ENCODE results near the gene AIFM1.

AIFM1 gene

DNA sequence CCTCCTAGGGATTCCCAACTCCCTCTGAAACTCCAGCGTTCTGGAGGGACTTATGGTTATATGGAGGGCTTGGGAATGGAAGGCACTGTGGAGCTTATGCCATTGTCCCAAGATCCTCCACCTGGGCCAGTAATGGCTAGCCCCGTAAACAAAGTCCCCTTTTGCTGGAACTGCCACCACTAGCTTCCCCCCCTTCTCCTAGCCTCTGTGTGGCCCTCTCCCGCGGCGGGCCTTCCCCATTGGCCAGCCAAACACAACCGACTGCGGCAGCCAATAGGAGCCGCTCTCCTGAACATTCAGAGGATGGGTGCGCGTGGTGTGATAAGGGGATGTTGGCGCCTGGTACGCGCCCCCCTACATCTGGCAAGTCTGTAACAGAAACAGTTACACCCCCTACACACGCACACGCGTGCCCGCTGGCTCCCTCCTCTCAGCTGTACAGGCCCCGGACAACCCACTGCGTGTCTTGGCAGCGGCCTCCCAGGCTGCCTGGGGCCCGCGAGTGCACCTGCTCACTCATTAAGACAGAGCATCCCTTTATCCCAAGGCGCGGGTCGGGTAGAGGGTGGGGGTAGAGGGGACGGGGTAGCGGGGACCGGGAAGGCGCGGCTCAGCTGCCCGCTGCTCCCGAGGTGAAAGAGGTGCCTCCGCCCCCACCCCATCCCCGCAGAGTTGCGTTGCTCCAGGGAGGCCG lies 5.3 kb upstream of the AIFM1 start:
- peak; percentile 24 to 82 (median 54) for DNase-seq

DNA sequence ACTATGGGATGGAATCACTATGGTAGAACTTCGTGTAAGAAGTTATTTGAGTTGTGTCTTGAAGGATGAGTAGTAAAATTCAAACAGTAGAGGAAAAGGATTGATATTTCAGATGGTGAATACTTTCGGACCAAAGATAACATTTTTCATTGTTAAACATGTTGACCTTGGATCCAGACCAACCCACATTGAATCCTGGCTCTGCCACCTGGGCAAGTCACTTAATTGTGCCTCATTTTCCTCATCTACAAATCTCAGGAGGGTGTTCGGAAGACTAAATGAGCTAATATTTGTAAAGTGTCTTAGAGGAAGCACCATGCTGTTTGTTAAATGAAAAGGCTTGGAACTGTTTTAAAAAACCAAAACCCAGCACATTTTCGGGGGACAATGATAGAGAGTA lies 1.4 kb upstream of the AIFM1 start:
- DNase-seq = no peak

DNA sequence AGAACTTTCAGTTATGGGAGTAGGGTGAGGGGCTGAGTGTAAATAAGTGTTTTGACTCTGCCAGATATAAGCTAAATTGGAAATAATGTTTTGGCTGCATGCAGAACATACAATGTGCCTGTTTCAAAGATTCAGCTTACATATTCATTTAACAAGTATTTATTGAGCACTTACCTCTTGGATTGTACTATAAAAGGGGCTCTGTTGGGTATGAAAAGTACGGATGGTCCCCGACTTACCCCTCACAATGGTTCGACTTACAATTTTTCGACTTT lies 799 bp upstream of the AIFM1 start:
- no peak for DNase-seq

DNA sequence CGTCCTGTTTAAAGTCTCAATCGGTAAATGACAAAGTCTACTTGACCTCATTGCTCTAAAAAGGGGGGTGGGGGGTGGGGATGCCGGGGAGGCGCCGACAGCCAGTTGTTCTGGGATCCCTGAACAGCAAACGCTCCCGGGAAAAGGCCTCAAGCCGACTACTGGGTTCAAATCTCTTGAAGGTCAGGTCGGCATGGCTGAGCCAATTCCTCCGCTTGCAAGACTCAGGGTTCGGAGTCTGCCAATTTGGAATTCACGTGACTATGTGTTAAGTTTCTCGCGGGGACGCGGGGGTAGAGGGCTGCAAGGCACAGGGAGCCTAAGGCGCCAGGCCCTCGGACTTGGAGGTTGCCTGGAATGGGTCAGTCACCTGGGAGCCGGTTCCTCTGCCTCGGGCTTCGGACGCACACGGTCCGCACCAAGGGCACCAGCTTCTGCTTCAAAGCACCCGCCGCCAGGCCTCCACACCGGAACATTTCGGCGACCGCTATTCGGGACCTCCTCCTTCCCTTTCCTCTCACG lies 399 bp downstream of the AIFM1 start:
- DNase-seq = no peak

DNA sequence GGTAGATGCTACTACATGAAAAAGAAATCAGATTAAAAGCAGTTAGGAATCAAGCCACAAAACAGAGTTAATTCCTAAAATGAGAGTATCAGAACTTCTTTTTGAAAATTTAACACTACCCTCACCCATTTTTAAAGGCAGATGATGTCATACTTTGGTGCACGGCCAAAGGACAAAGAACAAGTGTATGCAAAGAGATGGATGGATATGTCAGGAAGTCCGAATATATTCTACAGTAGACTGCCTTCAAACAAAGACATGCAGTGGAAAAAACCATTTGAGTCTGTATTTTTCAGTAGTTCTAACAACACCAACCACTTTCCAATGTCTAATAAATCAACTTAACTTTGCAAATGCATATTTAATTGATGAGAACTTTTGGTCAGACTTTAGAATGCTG lies 2.2 kb downstream of the AIFM1 start:
- DNase-seq = no peak

DNA sequence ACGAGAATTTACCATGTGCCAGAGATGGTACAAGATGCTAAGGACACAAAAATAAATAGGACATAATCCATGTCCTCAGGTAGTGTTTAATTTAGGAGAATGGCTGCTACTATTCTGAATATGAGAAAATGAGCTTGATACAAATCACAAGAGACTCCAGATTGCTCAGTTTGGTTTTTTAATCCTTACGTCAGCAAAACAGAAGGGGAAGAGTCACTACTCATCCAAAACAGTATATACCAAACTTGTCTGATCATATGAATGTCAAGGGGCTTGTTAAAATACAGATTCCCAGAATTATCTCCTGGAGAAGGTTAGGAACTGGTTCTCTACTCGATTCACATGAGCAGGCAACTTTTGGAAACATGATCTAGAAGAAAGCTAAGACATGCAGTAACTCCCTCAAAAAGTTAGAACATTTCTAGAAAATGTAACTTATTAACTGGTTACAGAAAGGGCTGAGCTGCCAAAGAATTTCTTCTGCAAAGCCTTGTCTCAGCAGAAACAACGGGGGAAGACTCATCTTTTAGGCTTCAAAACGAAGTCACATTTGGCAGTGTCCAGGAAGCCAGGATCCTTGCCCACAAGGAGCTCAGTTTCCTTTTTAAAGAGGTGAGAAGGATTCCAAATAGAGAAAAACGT lies 3.4 kb downstream of the AIFM1 start:
- no peak for DNase-seq

DNA sequence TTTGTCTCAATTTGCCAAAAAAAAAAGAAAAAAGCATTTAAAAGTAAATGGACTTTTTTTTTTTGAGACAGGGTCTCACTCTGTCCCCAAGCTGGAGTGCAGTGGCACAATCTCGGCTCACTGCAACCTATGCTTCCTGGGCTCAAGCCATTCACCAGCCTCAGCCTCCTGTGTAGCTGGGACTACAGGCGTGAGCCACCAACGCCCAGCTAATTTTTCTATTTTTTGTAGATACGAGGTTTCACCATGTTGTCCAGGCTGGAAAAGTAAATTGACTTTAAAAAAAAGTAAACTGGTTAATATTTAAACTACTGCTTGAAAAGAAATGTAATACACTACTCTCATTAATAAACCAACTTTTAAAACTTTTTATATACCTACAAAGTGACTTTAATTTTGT lies 5.9 kb downstream of the AIFM1 start:
- no peak for DNase-seq

DNA sequence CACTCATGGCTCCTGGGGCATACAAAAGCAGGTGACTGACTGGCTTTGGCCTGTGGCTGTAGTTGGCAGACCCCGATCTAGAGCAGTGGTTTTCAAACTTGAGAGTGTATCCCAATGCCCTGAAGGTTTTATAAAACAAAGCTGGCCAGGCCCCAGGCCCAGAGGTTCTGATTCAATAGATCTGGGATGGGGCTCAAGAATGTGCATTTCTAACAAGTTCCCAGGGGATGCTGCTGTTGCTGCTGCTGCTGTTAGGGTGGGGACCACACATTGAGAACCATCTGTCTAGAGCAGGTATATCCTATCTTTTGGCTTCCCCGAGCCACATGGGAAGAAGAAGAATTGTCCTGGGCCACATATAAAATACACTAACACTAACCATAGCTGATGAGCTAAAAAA lies 7.3 kb downstream of the AIFM1 start:
- DNase-seq = no peak

DNA sequence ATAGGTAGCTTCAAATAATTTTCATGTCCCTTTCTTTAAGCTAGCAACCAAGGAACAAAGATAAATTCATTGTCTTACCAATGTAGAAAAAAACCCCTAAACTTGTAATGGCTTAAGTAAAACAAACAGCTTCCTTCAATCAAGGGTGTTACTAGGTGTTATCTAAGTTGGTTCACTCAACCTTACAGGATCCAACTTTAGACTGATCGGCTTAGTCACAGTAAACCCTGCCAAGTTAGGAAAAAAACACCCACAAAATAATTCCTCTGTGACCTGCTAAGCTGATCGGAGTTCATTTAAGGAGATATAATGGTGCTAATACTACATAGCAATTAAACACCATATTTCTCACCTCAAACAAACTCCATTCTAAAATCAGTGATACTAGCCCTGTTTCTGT lies 10.1 kb downstream of the AIFM1 start:
- DNase-seq = no peak

DNA sequence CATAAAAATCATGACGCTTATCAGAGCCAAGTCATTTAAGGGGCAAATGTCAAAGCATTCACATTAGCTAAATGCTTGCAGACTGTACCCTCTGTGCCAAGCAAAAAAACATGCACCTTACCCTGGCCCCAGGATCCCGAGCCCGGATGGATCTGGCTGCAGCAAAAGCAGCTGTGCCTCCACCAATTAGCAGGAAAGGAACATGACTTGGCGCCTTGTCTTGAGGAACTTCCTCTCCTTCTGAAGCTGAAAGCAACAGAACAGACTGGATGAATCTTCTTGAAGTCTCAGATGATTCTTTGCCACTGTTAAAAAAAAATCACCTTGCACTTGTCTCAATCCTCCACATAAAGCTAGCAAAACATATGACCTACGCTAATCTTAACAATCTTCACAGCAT lies 18.0 kb downstream of the AIFM1 start:
- no peak for DNase-seq

DNA sequence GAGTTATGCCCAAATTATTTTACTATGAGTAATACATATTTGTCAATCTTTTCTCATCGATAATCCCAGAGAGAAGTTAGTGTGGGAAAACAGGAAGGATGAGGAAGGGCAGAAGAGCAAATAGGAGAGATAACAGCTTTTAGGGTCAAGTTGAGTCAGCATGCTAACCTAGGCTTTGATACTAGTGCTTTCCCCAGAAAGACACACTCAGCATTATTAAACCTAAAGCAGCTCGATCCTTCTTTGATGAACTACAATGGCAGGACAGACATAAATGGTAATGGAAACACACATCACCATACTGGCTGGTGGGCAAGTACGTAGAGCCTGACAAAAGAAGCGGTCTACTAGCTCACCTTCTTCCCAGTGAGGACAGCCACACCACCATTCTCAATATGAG lies 20.5 kb downstream of the AIFM1 start:
- DNase-seq = no peak

DNA sequence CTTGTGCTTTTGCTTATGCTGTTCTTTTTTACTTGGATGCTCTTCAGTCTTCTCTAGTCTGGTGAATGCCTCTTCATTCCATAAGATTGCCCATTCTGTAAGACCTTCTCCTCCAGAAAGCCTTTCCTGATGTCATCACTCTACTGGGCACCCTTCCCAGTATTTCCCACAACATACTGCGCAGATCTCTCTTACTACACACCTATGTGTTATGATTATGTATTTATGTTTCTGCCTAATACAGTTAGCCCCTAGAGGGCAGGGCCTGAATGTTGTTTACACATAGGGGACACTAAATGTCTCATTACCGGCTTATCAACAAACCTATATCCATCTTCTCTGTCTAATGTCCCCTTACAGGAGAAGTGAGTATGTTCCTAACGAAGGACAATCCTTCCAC lies 21.1 kb downstream of the AIFM1 start:
- no peak for DNase-seq

DNA sequence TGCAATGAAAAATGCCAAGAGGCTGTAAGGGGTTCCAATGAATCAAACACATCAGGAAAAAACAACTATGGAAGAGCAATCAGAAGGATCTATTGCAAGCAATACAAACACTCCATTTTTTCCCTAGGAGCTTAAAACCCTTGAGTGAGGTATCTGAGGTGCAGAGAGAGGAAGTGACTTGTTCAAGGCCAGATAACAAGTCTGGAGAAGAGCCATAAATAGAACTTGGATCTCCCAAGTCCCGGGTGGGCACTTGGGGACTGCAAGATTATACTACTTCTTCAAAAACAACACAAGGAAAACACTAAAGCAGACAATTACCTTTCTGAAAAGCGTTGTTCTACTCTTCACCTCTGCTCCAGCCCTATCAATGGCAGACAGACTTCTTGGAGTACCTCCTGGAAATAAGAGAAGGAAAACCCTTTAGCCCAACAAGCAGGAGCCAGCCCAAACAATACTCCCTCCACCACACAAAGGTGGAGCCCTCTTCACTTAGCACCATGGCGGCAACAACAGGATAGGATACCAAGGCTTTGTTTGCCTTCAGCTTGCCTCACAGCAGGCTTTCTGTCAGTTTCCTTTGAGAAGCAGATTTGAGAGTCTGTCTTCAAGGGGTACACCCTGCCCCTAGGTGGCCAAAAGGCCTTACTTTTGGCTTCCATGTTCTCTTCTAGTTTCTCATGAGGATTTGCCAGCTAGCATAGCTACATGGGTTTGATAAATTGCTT lies 26.0 kb downstream of the AIFM1 start:
- no peak for DNase-seq

DNA sequence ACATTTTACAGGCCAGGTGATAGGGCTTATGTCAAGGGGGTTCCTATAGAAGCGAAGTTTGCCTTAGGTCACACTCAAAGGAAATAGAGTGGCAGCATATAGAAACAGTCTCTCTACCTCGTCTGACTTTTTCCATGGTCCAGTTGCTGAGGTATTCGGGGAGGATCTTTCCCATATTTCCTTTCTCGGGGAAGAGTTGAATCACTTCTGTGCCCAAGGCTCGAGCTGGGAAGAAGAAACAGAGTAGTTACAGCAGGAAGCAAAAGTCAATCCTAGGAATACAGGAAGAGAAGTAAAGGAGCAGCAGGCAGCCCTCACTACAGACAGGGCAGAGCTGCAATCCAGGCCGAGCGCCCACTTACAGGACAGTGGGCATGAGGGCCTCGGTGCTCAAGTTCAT lies 28.7 kb downstream of the AIFM1 start:
- DNase-seq = no peak

DNA sequence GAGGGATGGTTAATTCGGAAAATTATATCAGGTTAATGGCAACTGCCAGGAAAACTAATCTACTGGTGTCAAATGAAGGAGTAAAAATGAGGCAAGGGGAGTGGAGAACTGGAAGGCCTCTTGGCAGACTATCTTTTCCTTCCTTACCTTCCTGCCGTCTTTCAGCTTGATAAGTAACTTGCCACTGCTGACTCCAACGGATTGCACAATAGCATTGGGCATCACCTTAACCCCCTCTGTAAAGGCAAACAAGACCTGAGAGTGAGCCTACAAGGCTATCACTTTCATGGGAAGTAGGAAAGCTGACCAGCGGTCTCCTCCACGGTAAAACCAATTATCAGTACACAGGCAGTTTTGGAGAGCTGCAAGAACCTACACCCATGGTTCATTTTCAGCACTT lies 29.1 kb downstream of the AIFM1 start:
- no peak for DNase-seq

DNA sequence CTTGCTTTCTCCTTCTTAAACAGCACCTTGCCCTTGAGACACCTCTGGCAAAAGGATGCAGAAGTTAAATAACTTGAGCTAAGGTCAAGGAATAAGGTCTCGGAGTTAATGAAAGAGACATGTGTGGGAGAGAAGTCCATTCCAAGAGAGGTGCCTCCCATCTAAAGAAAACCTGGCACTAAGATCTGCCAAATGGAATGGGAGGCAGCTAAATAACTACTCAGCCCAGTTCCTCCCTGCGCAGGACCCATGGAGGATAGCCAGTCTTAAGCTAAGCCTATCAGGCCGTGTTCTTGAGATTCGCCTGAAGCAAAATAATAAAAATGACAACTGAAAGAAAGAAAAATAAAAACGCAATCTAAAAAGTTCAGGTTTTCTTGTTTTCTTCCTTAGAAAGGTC lies 34.7 kb downstream of the AIFM1 start:
- DNase-seq = no peak

DNA sequence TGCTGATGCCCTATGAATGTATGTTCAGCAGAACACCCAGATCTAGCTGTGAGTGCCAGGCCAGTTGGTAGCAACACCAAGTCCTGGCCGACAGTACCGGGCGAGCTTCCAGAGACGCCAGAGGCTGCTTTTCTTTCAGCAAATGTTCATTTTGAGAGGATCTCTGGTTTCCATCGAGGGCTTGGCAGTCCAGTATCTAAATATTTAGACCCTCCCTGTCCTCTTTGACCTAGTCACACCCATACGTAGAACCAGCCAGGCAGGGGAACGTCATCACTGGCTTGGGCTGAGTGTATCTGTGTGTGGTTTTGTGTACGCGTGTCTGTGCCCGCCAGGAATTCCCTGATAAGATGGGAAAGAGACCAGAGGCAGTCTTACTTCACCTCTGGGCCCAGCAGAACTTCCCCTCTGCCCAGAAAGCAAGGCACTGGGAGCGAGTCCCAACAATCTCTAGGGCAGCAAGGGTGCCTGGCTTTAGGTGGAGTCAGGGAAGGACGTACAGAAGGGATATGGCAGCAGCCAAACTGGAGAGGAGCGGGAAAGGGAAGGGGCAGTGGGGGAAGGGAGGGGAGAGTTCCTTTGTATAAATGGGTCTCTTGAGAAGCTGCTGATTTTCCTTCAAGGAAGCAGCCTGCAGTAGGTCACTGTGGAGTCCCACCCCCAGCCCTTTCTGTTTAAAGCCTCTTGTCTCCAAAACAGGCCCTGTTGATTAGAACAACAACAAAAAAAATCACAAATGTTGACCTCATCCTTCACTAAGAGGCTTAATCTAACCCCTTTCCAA lies 40.4 kb downstream of the AIFM1 start:
- no peak for DNase-seq

DNA sequence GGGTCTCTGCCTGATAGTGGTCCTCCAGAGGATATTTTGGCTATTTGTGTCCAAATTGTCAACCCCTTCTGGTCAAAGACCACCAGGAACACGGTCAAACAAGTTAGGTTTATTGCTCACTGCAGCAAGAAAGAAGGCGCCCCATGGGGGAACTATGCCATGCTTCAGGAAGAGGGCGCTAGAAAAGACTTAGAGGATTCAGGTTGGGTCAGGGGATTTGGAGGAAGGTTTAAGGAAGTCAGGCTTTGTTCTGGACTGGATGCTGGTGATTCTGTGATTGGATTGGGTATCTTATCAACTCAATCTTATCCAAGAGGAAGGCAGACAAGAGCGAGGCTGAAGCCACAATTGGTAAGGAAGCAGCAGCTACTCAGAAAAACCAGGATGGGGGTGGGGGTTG lies 41.1 kb downstream of the AIFM1 start:
- DNase-seq = no peak

DNA sequence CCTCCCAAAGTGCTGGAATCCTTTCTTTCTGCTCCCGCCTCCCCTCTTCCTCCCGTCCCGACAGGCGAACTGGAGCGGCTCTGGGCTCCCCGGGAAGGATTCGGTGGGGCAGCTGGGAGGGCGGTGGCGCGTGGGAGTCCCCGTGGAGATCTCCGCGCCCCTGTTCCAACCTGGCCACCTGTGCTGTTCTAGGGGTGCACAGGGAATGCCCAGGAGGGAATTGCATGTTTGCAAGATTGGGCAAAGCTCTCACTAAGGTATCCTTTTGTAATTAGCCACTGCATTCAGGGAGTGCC lies 44.2 kb downstream of the AIFM1 start:
- DNase-seq = no peak

DNA sequence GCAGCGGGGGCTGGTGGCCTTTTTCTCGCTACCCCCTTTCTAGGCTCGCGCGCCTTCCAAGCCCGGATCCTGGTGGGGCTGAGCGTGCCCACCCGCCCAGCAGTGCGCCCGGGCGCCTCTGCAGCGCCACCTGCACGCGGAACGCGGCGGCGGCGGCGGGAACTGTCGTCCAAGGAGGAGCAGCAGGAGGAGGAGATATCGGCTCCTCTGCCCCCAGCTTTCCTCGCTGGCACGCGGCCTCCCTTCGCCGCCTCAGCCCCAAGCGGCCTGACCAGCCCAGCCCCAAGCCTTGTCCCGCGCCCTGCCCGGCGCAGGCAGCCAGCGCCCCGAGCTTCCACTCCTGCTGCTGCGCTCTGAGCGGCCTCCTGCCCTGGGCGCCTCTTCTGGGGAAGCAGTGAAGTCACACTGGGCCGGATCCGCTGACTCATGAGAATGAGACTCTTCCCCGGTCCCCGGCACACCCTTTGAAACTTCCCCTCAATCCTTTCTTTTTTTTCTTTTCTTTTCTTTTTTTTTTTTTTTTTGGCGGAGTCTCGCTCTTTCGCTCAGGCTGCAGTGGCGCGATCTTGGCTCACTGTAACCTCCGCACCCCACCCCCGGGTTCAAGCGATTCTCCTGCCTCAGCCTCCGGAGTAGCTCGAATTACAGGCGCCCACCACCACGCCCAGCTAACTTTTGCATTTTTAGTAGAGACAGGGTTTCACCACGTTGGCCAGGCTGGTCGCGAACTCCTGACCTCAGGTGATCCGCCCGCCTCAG lies 44.7 kb downstream of the AIFM1 start:
- DNase-seq = peak; percentile 32 to 66 (median 60)

DNA sequence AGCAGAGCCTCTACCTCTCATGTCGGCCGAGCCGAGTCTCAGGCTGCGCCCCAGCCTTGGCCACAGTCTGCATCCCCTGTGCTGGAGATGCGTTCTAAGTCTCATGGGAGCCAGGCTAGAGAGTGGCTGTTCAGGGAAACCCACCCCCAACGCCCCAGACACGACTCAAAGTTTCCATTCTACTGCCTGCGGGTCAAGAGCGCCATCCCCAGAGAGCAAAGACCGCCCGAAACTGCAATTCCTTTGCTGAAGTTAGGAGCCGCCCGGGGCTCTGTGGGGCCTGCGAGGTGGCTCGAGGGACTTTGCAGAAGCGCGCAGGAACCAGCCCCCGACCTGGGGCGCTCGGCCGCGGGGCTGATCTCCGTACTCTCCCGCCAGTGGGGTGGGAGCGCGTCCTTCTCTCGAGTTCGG lies 45.3 kb downstream of the AIFM1 start:
- no peak for DNase-seq

DNA sequence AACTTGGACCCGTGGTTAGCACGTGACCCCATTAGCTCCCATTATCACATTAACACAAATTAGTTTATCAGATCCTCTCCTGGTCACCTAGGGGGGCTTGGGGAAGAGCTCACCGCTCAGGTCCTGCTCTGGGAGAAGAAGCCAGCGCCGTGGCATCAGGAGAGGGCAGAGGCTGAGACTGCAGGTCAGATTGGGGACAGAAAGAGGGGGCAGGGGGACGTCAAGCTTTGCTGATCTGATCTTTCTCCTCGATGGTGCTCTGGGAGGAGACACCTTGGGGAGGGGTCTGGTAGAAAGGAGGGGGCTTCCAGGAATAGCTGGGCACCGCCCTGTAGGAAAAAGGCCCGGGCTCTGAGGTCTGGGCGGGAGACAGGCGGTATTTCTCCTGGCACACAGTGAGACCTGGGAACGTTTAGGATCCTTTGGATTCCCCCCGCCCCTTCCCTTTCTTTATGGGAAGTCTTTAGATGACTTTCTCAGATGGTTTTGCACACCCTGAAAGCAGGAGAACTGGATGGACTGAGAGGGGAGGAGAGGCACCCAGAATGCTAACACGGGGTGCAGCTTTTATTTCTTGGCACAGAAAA lies 46.2 kb downstream of the AIFM1 start:
- no peak for DNase-seq

Measured in T-helper 1 cell (primary cell).